ENCODE data around the gene TRIM7.
A peak's percentile ranks its signal among the peaks of the same experiment; 100 is the strongest.
"Not testable (repeated sequence)": the region's sequence is repeated elsewhere in the genome, so short reads cannot be mapped to it uniquely, and the experiment has no call there.

The TRIM7 gene

GRCh38 chr5:181182651-181183050 is 22.3 kb downstream of the TRIM7 start:
- no CpG with 5 or more reads among the region's 12 CpGs for WGBS (ENCODE audit: insufficient coverage, insufficient read length)
- Histone ChIP-seq H3K4me1 (ENCODE audit: control insufficient read depth, insufficient read depth, low read length) (no peaks in the 10 kb centered on the region), H3K27me3 (ENCODE audit: control insufficient read depth, insufficient read depth, low read length) (no peaks in the 10 kb centered on the region), H3K36me3 (ENCODE audit: control insufficient read depth, insufficient read depth, low read length) (no peaks in the 10 kb centered on the region), H3K27ac (ENCODE audit: low read length) (no peak overlapping the region), H3K9me3 (ENCODE audit: control insufficient read depth, insufficient read depth, low read length) (no peaks in the 10 kb centered on the region; the same call in 1 of the 2 replicates), H3K4me3 (ENCODE audit: low read length) (no peak overlapping the region)
- DNase-seq (ENCODE audit: low read depth, low spot score) = no peak

GRCh38 chr5:181181650-181182565 is 23.1 kb downstream of the TRIM7 start:
- WGBS (ENCODE audit: insufficient coverage, insufficient read length) = no CpG with 5 or more reads among the region's 25 CpGs
- no peaks in the 10 kb centered on the region for H3K36me3 ChIP-seq (ENCODE audit: control insufficient read depth, insufficient read depth, low read length)
- H3K9me3 ChIP-seq (ENCODE audit: control insufficient read depth, insufficient read depth, low read length) = no peaks in the 10 kb centered on the region; the same call in 1 of the 2 replicates
- H3K4me1 ChIP-seq (ENCODE audit: control insufficient read depth, insufficient read depth, low read length) = no peaks in the 10 kb centered on the region
- no peak for DNase-seq (ENCODE audit: low read depth, low spot score)
- H3K27me3 ChIP-seq (ENCODE audit: control insufficient read depth, insufficient read depth, low read length) = no peaks in the 10 kb centered on the region
- no peak overlapping the region for H3K27ac ChIP-seq (ENCODE audit: low read length)
- H3K4me3 ChIP-seq (ENCODE audit: low read length) = no peak overlapping the region

DNA sequence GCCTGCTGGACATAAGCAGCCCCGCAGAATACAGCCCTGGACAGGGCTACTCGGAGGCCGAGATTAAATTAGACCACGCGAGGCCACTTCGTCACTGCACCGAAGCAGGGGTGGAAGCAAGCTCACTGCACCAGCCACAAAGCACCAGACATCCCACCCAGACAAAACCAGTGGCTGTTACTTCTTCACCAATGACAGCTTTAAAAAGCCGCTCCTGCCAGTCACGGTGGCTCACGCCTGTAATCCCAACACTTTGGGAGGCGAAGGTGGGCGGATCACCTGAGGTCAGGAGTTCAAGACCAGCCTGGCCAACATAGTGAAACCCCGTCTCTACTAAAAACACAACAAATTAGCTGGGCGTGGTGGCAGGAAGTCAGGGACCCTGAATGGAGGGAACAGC is 27.4 kb downstream of the TRIM7 start:
- not testable (repeated sequence) for H3K27ac ChIP-seq (ENCODE audit: low read length); H3K4me3 ChIP-seq (ENCODE audit: low read length); H3K36me3 ChIP-seq (ENCODE audit: control insufficient read depth, insufficient read depth, low read length); H3K4me1 ChIP-seq (ENCODE audit: control insufficient read depth, insufficient read depth, low read length); H3K27me3 ChIP-seq (ENCODE audit: control insufficient read depth, insufficient read depth, low read length); H3K9me3 ChIP-seq (ENCODE audit: control insufficient read depth, insufficient read depth, low read length); DNase-seq (ENCODE audit: low read depth, low spot score)
- no CpG with 5 or more reads among the region's 14 CpGs for WGBS (ENCODE audit: insufficient coverage, insufficient read length)

DNA sequence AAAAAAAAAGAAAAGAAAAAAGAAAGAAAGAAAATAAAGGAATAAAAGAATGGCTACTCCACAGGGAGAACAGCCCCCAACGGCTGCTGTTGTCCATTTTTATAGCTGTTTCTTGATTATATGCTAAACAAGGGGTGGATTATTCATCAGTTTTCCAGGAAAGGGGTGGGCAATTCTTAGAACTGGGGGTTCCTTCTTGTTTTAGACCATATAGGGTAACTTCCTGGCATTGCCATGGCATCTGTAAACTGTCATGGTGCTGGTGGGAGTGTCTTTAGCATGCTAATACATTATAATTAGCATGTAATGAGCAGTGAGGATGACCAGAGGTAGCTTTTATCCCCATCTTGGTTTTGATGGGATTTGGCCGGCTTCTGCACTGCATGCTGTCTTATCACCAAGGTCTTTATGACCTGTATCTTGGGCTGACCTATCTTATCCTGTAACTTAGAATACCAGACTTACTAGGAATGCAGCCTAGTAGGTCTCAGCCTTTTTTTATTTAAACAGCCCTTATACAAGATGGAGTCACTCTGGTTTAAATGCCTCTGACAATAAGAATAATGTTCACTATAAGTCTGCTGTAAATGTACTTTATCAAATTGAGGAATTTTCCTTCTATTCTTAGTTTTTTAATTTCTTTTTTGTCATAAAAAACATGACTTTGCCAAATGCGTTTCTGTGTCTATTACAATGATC is 28.6 kb downstream of the TRIM7 start:
- DNase-seq (ENCODE audit: low read depth, low spot score) = no peak
- Histone ChIP-seq H3K9me3 (ENCODE audit: control insufficient read depth, insufficient read depth, low read length) (no peaks in the 10 kb centered on the region), H3K27ac (ENCODE audit: low read length) (no peak overlapping the region), H3K4me1 (ENCODE audit: control insufficient read depth, insufficient read depth, low read length) (no peaks in the 10 kb centered on the region), H3K36me3 (ENCODE audit: control insufficient read depth, insufficient read depth, low read length) (no peaks in the 10 kb centered on the region), H3K27me3 (ENCODE audit: control insufficient read depth, insufficient read depth, low read length) (no peaks in the 10 kb centered on the region), H3K4me3 (ENCODE audit: low read length) (no peak overlapping the region)
- WGBS (ENCODE audit: insufficient coverage, insufficient read length) = no CpG with 5 or more reads among the region's 3 CpGs

DNA sequence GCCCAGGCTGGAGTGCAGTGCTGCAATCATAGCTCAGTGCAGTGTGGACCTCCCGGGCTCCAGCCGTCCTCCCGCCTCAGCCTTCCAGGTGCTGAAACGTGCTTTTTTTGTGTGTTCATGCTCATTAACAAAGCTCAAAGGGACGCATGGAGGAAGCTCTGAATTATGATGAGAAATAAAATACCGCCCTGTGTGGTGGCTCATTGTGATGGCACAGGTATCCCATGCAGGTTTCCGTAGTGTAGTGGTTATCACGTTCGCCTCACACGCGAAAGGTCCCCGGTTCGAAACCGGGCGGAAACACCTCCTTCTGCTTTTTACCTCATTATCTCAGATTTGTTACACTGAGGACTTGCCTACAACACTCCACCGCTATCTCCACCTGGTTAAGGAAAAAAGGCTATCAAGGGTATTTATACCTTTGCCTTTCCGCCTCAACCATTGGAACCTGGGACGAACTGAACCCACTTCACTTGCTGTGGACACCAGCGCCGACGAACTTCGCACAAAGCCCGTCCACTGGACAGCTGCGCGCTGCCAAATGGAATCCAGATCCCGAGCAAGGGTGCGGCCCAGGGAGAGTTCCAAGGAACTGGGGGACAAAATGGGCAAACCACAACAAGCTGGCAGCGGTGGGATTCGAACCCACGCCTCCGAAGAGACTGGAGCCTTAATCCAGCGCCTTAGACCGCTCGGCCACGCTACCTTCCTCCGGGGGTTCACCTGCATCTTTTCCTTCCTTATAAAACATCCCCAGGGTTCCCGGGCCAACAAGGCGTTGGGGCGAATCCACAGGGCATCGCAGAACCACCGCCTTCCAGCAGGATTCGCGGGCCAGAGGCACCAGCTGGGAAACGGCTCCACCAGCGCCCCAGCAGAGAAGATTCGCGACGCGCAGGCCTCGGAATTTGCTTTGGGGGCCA is 31.3 kb downstream of the TRIM7 start:
- WGBS (ENCODE audit: insufficient coverage, insufficient read length) = no CpG with 5 or more reads among the region's 50 CpGs
- no peaks in the 10 kb centered on the region for H3K36me3 ChIP-seq (ENCODE audit: control insufficient read depth, insufficient read depth, low read length)
- DNase-seq (ENCODE audit: low read depth, low spot score) = no peak
- no peak overlapping the region for H3K27ac ChIP-seq (ENCODE audit: low read length)
- H3K9me3 ChIP-seq (ENCODE audit: control insufficient read depth, insufficient read depth, low read length) = no peaks in the 10 kb centered on the region
- peak overlapping the region; percentile 58; the same call in 1 of the 2 replicates for H3K4me3 ChIP-seq (ENCODE audit: low read length)
- no peaks in the 10 kb centered on the region for H3K4me1 ChIP-seq (ENCODE audit: control insufficient read depth, insufficient read depth, low read length)
- peaks cover 7% of the 10 kb centered on the region for H3K27me3 ChIP-seq (ENCODE audit: control insufficient read depth, insufficient read depth, low read length)

DNA sequence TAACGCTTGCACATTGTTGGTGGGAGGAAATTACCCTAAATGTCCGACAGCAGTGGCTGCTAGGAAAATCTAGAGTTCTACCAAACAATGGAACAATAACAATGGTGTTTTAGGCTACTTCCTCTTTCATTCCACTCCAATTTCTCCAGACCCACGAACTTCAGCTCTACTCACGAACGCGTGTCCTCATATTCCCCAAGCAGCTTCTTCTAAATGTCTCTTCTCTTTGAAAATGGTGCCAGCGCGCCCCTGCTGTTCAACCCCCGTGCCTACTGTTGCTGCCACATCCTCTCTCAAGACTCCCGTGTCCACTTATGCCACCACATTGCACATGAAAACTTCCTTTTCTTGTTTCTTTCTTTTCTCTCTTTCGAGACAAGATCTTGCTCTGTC is 32.0 kb downstream of the TRIM7 start:
- no peaks in the 10 kb centered on the region for H3K4me1 ChIP-seq (ENCODE audit: control insufficient read depth, insufficient read depth, low read length)

DNA sequence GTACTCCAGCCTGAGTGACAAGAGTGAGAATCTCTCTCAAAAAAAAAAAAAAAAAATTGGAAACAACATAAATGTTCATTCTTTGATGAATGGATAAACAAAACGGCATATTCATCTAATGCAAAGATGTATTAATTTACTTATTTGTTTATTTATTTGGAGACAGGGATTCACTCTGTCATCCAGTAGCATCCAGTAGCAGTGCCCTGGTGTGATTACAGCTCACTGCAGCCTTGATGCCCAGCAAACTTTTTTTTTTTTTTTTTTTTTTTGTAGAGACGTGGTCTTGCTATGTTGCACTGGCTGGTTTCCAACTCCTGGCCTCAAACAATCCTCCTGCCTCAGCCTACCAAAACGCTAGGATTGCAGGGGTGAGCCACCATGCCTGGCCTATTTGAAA is 33.2 kb downstream of the TRIM7 start:
- Histone ChIP-seq H3K4me1 (ENCODE audit: control insufficient read depth, insufficient read depth, low read length) (no peaks in the 10 kb centered on the region), H3K4me3 (ENCODE audit: low read length) (no peak overlapping the region), H3K36me3 (ENCODE audit: control insufficient read depth, insufficient read depth, low read length) (no peaks in the 10 kb centered on the region), H3K9me3 (ENCODE audit: control insufficient read depth, insufficient read depth, low read length) (no peaks in the 10 kb centered on the region), H3K27ac (ENCODE audit: low read length) (no peak overlapping the region), H3K27me3 (ENCODE audit: control insufficient read depth, insufficient read depth, low read length) (peaks cover 7% of the 10 kb centered on the region)
- no CpG with 5 or more reads among the region's 3 CpGs for WGBS (ENCODE audit: insufficient coverage, insufficient read length)
- DNase-seq (ENCODE audit: low read depth, low spot score) = no peak

More for the DNA sequence above, 32.0 kb downstream of the TRIM7 start:
- no peaks in the 10 kb centered on the region for H3K9me3 ChIP-seq (ENCODE audit: control insufficient read depth, insufficient read depth, low read length)
- WGBS (ENCODE audit: insufficient coverage, insufficient read length) = no CpG with 5 or more reads among the region's 11 CpGs
- no peaks in the 10 kb centered on the region for H3K36me3 ChIP-seq (ENCODE audit: control insufficient read depth, insufficient read depth, low read length)
- no peak for DNase-seq (ENCODE audit: low read depth, low spot score)
- H3K4me3 ChIP-seq (ENCODE audit: low read length) = peak overlapping the region; percentile 37; the same call in 1 of the 2 replicates
- no peak overlapping the region for H3K27ac ChIP-seq (ENCODE audit: low read length)
- peaks cover 7% of the 10 kb centered on the region for H3K27me3 ChIP-seq (ENCODE audit: control insufficient read depth, insufficient read depth, low read length)

- Histone ChIP-seq H3K9me3 (ENCODE audit: control insufficient read depth, insufficient read depth, low read length) (no peaks in the 10 kb centered on the region), H3K27me3 (ENCODE audit: control insufficient read depth, insufficient read depth, low read length) (peaks cover 7% of the 10 kb centered on the region), H3K4me3 (ENCODE audit: low read length) (no peak overlapping the region), H3K4me1 (ENCODE audit: control insufficient read depth, insufficient read depth, low read length) (no peaks in the 10 kb centered on the region), H3K36me3 (ENCODE audit: control insufficient read depth, insufficient read depth, low read length) (no peaks in the 10 kb centered on the region), H3K27ac (ENCODE audit: low read length) (no peak overlapping the region)
- no CpG with 5 or more reads among the region's 6 CpGs for WGBS (ENCODE audit: insufficient coverage, insufficient read length)
- DNase-seq (ENCODE audit: low read depth, low spot score) = no peak
Observed at GRCh38 chr5:181170996-181171395, 34.0 kb downstream of the TRIM7 start.

- DNase-seq (ENCODE audit: low read depth, low spot score) = no peak
- WGBS (ENCODE audit: insufficient coverage, insufficient read length) = no CpG with 5 or more reads among the region's 33 CpGs
- H3K27ac ChIP-seq (ENCODE audit: low read length) = no peak overlapping the region
- no peaks in the 10 kb centered on the region for H3K4me1 ChIP-seq (ENCODE audit: control insufficient read depth, insufficient read depth, low read length)
- H3K9me3 ChIP-seq (ENCODE audit: control insufficient read depth, insufficient read depth, low read length) = no peaks in the 10 kb centered on the region
- H3K4me3 ChIP-seq (ENCODE audit: low read length) = peak overlapping the region; percentile 47; the same call in 1 of the 2 replicates
- H3K27me3 ChIP-seq (ENCODE audit: control insufficient read depth, insufficient read depth, low read length) = peaks cover 7% of the 10 kb centered on the region
- no peaks in the 10 kb centered on the region for H3K36me3 ChIP-seq (ENCODE audit: control insufficient read depth, insufficient read depth, low read length)
Observed at GRCh38 chr5:181170237-181170825, 34.7 kb downstream of the TRIM7 start.

Data from iPS DF 6.9 (cell line).